Upper lobe of left lung (tissue), 4 donors: ENCODE measurements around the gene PTPRN2.

Experiments used
- CTCF ChIP-seq, 6 experiments: fragments of 450-650 bp in 4 of 6; fragments of 200-600 bp in 2 of 6; sonication (generic) in 2 of 6; IDR thresholded peaks; one replicate each; pipeline ENCODE4 v1.5.1; 2016 to 2019; ENCODE audit warnings: antibody characterized with exemption in 6 of 6
- POLR2A ChIP-seq, 4 donors: fragments of 450-650 bp; IDR thresholded peaks; one replicate each; pipeline ENCODE4 v1.5.1; 2016 to 2017; ENCODE audit warnings: antibody characterized with exemption in 4 of 4, mild to moderate bottlenecking in 2 of 4

GRCh38 chr7:157550300-157551275, 1037.0 kb downstream of the PTPRN2 start:
- no peak for TF ChIP-seq POLR2A (IDR thresholded peaks at IDR 0.05)
- no peak for TF ChIP-seq CTCF (IDR thresholded peaks at IDR 0.05)
